NB4 (cell line): ENCODE data around the gene PSMD13.

Source experiments
- CTCF ChIP-seq: IDR thresholded peaks from one replicate; pipeline ENCODE4 v1.5.1; 2012; ENCODE audit warnings: low read depth, low read length
- MAX ChIP-seq: IDR thresholded peaks from 2 replicates; pipeline ENCODE4 v1.6.1; 2011; ENCODE audit warnings: low read depth, low read length
- POLR2A ChIP-seq: IDR thresholded peaks from 2 replicates; pipeline ENCODE4 v1.6.1; 2011; ENCODE audit warnings: mild to moderate bottlenecking; ENCODE audit not compliant: insufficient read length; ENCODE audit errors: extremely low read depth

GRCh38 chr11:236774-237767, at the start of gene PSMD13:
- TF ChIP-seq POLR2A, result peak; percentile 60
- no peak for TF ChIP-seq CTCF
- TF ChIP-seq MAX, result no peak
